BLaER1 treated with 17β-estradiol and CSF1 and Interleukin-3, amounts not matched to agents 10 nM and 100 nM (cell line): ENCODE measurements around the gene PPP1R14D.
A peak's percentile ranks its signal among the peaks of the same experiment; 100 is the strongest.

Source experiments
- H3K27ac ChIP-seq, 11 experiments: shearing (Covaris generic); formaldehyde crosslinking; 2 replicates each; pipeline ENCODE4 v1.8.1; 2022
- H3K27me3 ChIP-seq, 11 experiments: shearing (Covaris generic); formaldehyde crosslinking; 2 replicates each; pipeline ENCODE4 v1.8.1; 2022
- H3K36me3 ChIP-seq, 11 experiments: shearing (Covaris generic); formaldehyde crosslinking; 2 replicates each; pipeline ENCODE4 v1.8.1; 2022
- H3K4me1 ChIP-seq, 10 experiments: shearing (Covaris generic); formaldehyde crosslinking; 2 replicates each; pipeline ENCODE4 v1.8.1; 2022
- H3K4me2 ChIP-seq, 11 experiments: shearing (Covaris generic); formaldehyde crosslinking; 2 replicates each; pipeline ENCODE4 v1.8.1; 2022
- H3K4me3 ChIP-seq, 10 experiments: shearing (Covaris generic); formaldehyde crosslinking; 2 replicates each; pipeline ENCODE4 v1.8.1; 2022
- H3K9ac ChIP-seq, 11 experiments: shearing (Covaris generic); formaldehyde crosslinking; 2 replicates each; pipeline ENCODE4 v1.8.1; 2022
- H3K9me3 ChIP-seq, 11 experiments: shearing (Covaris generic); formaldehyde crosslinking; replicated peaks in 1 of 11; 2 replicates each; pipeline ENCODE4 v1.8.1; 2022
- H4K20me1 ChIP-seq, 11 experiments: shearing (Covaris generic); formaldehyde crosslinking; 2 replicates each; pipeline ENCODE4 v1.8.1; 2022
- Cebpa-rat ChIP-seq, 11 experiments: shearing (Covaris generic); IDR thresholded peaks; 2 replicates each; pipeline ENCODE4 v1.8.1; 2022

PPP1R14D gene

DNA sequence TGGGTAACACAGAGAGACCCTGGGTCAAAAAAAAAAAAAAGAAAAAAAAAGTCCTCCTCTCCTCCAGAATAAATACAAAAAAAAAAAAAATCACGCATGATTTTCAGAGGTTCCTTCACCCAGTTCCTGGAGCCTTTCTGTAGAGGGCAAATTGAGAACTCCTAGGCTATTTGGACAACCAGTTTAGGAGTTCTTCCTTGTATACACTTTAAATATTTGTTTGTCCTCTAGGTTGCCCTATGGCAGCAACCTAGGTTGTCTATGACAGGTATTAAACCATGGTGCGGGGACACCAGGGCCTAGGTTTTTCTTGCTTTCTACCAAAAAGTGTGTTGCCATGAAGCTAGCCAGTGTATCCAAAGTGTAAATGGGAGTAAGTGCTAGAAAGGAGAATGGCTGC is 25.4 kb downstream of the PPP1R14D start:
- Histone ChIP-seq H3K27ac (no peak overlapping the region), H3K9me3 (no peaks in the 10 kb centered on the region), H3K36me3 (peaks cover 4 to 48% (median 18%) of the 10 kb centered on the region in 11 experiments; a peak in 17 of 22 replicates), H3K27me3 (no peaks in the 10 kb centered on the region), H3K4me3 (no peak overlapping the region), H3K9ac (no peak overlapping the region), H3K4me1 (peaks cover 19 to 39% (median 25%) of the 10 kb centered on the region in 10 experiments), H4K20me1 (peaks cover 0 to 15% (median 4%) of the 10 kb centered on the region in 11 experiments; a peak in 7 of 22 replicates), H3K4me2 (no peak overlapping the region)
- TF ChIP-seq Cebpa-rat (IDR thresholded peaks at IDR 0.05), result no peak

DNA sequence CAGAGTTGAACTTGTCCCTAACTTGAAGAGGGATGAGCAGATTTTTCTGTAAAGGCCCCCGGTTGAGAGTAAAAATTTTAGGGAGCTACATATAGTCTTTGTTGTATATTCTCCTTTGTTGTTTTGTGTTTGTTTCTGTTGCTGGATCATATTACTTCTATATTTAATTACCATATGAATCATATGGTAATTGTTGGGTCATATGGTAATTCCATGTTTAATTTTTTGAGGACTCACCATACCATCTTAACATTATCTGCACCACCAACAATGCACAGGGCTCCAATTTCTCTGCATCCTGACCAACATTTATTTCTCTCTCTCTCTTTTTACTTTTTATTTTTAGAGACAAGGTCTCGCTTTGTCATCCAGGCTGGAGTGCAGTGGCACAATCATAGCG is 29.0 kb downstream of the PPP1R14D start:
- peaks cover 4 to 49% (median 18%) of the 10 kb centered on the region in 11 experiments; a peak in 17 of 22 replicates for H3K36me3 ChIP-seq
- peaks cover 6 to 40% (median 29%) of the 10 kb centered on the region in 10 experiments; a peak in 18 of 20 replicates for H3K4me1 ChIP-seq
- H4K20me1 ChIP-seq, result peaks cover 0 to 32% (median 6%) of the 10 kb centered on the region in 11 experiments; a peak in 9 of 22 replicates
- no peaks in the 10 kb centered on the region for H3K9me3 ChIP-seq
- no peak overlapping the region for H3K4me3 ChIP-seq
- H3K4me2 ChIP-seq, result no peak overlapping the region
- TF ChIP-seq Cebpa-rat (IDR thresholded peaks at IDR 0.05), result no peak
- H3K9ac ChIP-seq, result no peak overlapping the region
- no peaks in the 10 kb centered on the region for H3K27me3 ChIP-seq
- H3K27ac ChIP-seq, result no peak overlapping the region

DNA sequence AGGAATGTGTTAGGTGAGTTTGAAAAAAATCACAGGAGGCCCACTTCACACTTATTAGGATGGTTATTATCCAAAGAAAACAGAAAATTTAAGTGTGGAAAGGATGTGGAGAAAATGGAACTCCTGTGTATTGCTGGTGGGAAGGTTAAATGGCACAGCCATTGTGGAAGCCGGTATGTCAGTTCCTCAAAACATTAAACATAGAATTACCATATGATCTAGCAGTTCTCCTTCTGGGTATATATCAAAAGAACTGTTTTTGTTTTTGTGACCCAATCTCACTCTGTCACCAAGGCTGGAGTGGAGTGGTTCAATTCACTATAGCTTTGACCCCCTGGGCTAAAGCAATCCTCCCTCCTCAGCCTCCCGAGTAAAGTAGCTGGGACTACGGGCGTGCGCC is 32.0 kb downstream of the PPP1R14D start:
- H3K4me2 ChIP-seq, result peak overlapping the region in 5 of 11 experiments; percentile 4 to 84 (median 66); a peak in 7 of 22 replicates
- H3K9ac ChIP-seq, result no peak overlapping the region
- peak overlapping the region in 3 of 11 experiments; percentile 40 to 54 (median 41); a peak in 5 of 22 replicates for H3K27ac ChIP-seq
- H3K4me3 ChIP-seq, result no peak overlapping the region
- TF ChIP-seq Cebpa-rat (IDR thresholded peaks at IDR 0.05), result no peak
- peaks cover 6 to 52% (median 34%) of the 10 kb centered on the region in 10 experiments; a peak in 18 of 20 replicates for H3K4me1 ChIP-seq
- no peaks in the 10 kb centered on the region for H3K27me3 ChIP-seq
- no peaks in the 10 kb centered on the region for H3K9me3 ChIP-seq
- H3K36me3 ChIP-seq, result peaks cover under 1 to 38% (median 16%) of the 10 kb centered on the region in 11 experiments; a peak in 11 of 22 replicates
- peaks cover 0 to 56% (median 14%) of the 10 kb centered on the region in 11 experiments; a peak in 10 of 22 replicates for H4K20me1 ChIP-seq

DNA sequence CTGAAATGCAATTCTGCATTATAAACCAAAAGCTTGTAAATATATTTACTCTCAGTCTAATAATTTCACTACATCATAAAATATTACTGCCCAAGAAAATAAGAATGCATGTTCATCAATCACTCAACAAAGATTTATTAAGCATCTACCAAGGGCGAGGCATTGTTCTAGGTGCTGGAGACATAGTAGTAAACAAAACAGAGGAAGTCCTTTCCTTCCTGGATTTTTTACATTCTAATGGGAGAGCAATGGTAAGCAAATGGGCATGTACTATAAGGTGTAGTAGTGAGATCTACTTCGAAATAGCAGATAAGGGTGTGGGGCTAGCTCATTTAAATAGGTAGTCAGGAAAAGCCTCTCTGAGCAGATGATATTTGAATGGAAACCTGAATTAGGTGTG is 32.5 kb downstream of the PPP1R14D start:
- Histone ChIP-seq H3K36me3 (peaks cover 4 to 40% (median 20%) of the 10 kb centered on the region in 11 experiments; a peak in 15 of 22 replicates), H3K4me2 (peak overlapping the region in 4 of 11 experiments; percentile 62 to 84 (median 74); a peak in 7 of 22 replicates), H3K9ac (no peak overlapping the region), H3K4me1 (peaks cover 6 to 52% (median 34%) of the 10 kb centered on the region in 10 experiments; a peak in 18 of 20 replicates), H3K4me3 (no peak overlapping the region), H3K27me3 (no peaks in the 10 kb centered on the region), H3K27ac (peak overlapping the region in 2 of 11 experiments; percentile 41 to 54; a peak in 2 of 22 replicates), H4K20me1 (peaks cover 0 to 61% (median 16%) of the 10 kb centered on the region in 11 experiments; a peak in 10 of 22 replicates), H3K9me3 (no peaks in the 10 kb centered on the region)
- no peak for TF ChIP-seq Cebpa-rat (IDR thresholded peaks at IDR 0.05)

DNA sequence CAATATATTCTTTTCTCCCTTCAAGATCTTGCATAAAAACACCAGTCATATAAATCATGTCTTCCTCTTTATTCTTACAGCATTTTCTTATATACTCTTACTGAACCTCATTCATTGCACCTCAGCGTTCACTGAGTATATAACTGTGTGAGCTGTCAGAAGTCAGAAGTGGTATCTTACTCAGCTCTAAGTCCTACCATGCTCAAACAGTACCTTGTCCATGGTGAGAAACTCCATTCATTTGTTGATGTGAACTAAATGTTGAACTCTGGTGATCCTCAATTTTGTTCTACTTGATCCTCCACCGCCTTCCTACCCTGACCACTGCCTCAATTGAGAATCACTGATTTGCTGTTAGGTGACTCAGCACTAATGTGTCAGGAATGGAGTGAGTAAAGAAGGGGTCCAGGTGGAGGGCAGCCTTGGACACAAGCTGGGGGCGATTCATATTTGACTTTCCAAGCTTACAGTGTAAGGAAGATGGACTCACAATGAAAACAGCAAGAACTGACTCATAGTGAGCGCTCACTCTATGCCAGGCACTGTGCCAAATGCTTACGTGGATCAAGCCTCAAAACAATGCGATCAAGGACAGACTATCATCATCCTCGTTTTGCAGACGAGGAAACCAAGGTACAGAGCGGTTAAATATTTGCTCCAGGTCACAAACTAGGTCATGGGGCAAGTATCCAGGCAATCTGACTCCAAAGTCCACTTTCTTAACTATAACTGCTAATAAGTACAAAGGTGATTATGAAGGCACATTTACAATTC is 35.1 kb downstream of the PPP1R14D start:
- Histone ChIP-seq H3K36me3 (peaks cover 4 to 39% (median 16%) of the 10 kb centered on the region in 11 experiments; a peak in 14 of 22 replicates), H3K27me3 (no peaks in the 10 kb centered on the region), H4K20me1 (peaks cover 0 to 76% (median 24%) of the 10 kb centered on the region in 11 experiments; a peak in 15 of 22 replicates), H3K9me3 (no peaks in the 10 kb centered on the region), H3K4me3 (no peak overlapping the region), H3K9ac (no peak overlapping the region), H3K4me2 (peak overlapping the region in 4 of 11 experiments; percentile 15 to 84 (median 56); a peak in 4 of 22 replicates), H3K4me1 (peaks cover 26 to 76% (median 51%) of the 10 kb centered on the region in 10 experiments), H3K27ac (peak overlapping the region in 2 of 11 experiments; percentile 2 to 13; a peak in 1 of 22 replicates)
- TF ChIP-seq Cebpa-rat (IDR thresholded peaks at IDR 0.05), result no peak

DNA sequence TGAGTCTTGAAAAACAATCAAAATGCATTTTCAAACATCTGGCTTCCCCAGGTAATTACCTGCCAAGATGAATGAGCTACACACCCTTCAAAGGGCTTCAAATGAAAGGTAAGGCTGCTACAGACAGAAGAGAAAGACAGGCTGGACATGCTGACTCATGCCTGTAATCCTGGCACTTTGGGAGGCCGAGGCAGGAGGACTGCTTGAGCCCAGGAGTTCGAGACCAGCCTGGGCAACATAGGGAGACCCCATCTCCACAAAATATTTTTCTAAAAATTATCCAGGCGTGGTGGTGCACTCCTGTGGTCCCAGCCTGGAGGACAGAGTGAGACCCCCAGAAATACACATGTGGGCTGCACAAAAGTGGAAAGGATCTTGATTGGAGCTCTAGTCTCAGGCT is 36.1 kb downstream of the PPP1R14D start:
- Histone ChIP-seq H3K4me1 (peaks cover 30 to 81% (median 59%) of the 10 kb centered on the region in 10 experiments), H3K4me2 (no peak overlapping the region), H3K4me3 (no peak overlapping the region), H4K20me1 (peaks cover 7 to 77% (median 32%) of the 10 kb centered on the region in 11 experiments; a peak in 17 of 22 replicates), H3K27ac (no peak overlapping the region), H3K9ac (no peak overlapping the region), H3K9me3 (no peaks in the 10 kb centered on the region), H3K36me3 (peaks cover 4 to 37% (median 12%) of the 10 kb centered on the region in 11 experiments; a peak in 13 of 22 replicates), H3K27me3 (no peaks in the 10 kb centered on the region)
- TF ChIP-seq Cebpa-rat (IDR thresholded peaks at IDR 0.05), result no peak

DNA sequence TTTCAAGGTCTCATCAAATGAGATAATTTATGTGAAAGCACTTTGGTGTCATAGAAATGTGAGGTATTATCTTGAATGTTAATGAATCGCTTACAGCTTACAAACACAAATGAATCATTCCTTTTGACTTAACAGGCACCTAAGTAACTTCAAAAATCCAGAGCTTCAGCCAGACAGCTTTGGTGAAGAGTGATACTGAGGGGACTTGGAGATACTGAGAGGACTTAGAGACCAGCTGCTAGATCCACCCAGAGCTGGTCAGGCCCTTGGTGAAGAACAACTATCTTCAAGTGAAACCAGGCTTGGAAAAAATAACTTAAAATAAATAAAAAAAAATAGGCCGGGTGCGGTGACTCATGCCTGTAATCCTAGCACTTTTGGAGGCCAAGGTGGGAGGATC is 37.8 kb downstream of the PPP1R14D start:
- TF ChIP-seq Cebpa-rat (IDR thresholded peaks at IDR 0.05), result no peak
- Histone ChIP-seq H3K9ac (no peak overlapping the region), H3K27ac (peak overlapping the region in 2 of 11 experiments; percentile 6 to 44; a peak in 2 of 22 replicates), H3K36me3 (peaks cover 4 to 37% (median 12%) of the 10 kb centered on the region in 11 experiments; a peak in 13 of 22 replicates), H3K4me2 (no peak overlapping the region), H4K20me1 (peaks cover 13 to 81% (median 41%) of the 10 kb centered on the region in 11 experiments; a peak in 19 of 22 replicates), H3K4me3 (no peak overlapping the region), H3K9me3 (no peaks in the 10 kb centered on the region), H3K4me1 (peaks cover 43 to 82% (median 63%) of the 10 kb centered on the region in 10 experiments), H3K27me3 (no peaks in the 10 kb centered on the region)

DNA sequence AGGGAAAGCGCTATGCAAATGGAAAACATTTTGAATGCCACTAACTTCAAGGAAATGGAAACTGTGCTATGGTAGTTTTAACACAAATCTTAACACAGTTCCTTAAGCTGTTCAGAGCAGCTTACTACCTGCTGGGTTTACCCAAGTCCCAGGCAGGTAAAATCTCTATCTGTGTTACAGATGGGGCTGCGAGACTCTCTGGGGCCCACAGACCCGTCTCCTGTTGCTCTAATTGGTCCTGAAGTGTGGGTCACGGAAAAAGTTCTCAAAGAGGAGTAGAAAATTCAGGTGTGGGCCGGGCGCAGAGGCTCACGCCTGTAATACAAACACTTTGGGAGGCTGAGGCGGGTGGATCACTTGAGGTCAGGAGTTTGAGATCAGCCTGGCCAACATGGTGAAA is 38.5 kb downstream of the PPP1R14D start:
- H3K36me3 ChIP-seq, result peaks cover 4 to 37% (median 12%) of the 10 kb centered on the region in 11 experiments; a peak in 13 of 22 replicates
- TF ChIP-seq Cebpa-rat (IDR thresholded peaks at IDR 0.05), result no peak
- no peaks in the 10 kb centered on the region for H3K27me3 ChIP-seq
- H3K9ac ChIP-seq, result peak overlapping the region in 2 of 11 experiments; percentile 11 to 44; a peak in 2 of 22 replicates
- H3K9me3 ChIP-seq, result no peaks in the 10 kb centered on the region
- peak overlapping the region in 2 of 11 experiments; percentile 56 to 57; a peak in 3 of 22 replicates for H3K27ac ChIP-seq
- H3K4me1 ChIP-seq, result peaks cover 39 to 79% (median 57%) of the 10 kb centered on the region in 10 experiments
- H3K4me3 ChIP-seq, result no peak overlapping the region
- peaks cover 14 to 88% (median 49%) of the 10 kb centered on the region in 11 experiments; a peak in 19 of 22 replicates for H4K20me1 ChIP-seq
- H3K4me2 ChIP-seq, result peak overlapping the region in 10 of 11 experiments; percentile 46 to 92 (median 72); a peak in 16 of 22 replicates
